8988T (cell line): ENCODE measurements around the gene CALN1.
"Not testable (repeated sequence)": the region's sequence is repeated elsewhere in the genome, so short reads cannot be mapped to it uniquely, and the experiment has no call there.

Source experiments
- DNase-seq: peaks from one replicate; pipeline ENCODE4 v3.0.0; 2011

Gene CALN1

DNA sequence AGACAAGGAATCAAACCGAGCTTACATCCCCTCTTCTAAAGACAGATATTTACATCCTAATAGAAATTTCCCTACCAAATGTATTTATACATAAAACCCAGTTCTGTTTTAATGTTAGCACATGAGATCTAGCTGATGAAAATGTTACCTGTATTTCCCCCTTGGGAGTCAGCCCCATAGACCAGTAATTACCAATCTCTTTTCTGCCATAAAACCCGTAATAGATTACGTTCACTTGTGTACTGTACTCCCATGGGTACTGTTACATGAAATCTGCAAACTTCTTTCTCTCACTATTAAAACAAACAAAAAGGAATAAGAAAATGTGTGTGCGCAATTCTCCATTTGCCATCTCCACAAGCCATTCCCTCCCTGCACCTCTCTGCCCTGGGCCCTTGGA is 450.9 kb downstream of the CALN1 start:
- DNase-seq, result no peak

DNA sequence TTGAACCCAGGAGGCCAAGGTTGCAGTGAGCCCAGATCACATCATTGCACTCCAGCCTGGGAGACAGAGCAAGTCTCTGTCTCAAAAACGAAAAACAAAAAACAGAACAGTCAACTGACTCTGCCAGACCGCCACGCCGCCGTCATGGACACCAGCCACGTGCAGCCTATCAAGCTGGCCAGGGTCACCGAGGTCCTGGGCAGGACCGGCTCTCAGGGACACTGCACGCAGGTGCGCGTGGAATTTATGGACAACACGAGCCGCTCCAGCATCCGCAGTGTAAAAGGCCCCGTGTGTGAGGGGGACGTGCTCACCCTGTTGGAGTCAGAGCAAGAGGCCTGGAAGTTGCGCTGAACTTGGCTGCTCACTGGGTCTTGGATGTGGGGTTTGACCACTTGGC is 470.0 kb downstream of the CALN1 start:
- DNase-seq, result no peak

DNA sequence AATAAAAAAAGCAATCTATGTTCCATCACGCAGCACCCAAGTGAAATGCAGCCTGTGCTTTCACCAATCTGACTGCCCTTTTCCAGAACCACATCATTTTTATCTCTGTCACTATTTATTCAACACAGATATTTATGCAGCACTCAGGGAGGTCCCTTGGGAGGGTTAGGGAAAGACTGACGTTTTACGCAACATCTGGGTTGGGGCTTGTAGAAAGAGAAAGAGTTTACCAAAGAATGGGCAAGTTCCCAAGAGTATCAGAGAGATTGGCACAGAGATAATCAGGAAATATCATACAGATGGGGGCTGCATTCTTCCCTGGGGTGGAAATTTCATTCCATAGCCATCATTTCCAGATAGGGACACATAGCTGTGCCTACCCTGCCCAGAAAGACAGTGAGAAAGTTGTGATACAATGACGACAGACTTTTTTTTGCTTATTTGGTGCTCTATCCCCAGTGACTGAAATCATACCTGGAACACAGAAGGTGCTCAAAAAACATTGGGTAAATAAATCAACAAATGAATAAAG is 474.2 kb downstream of the CALN1 start:
- no peak for DNase-seq

DNA sequence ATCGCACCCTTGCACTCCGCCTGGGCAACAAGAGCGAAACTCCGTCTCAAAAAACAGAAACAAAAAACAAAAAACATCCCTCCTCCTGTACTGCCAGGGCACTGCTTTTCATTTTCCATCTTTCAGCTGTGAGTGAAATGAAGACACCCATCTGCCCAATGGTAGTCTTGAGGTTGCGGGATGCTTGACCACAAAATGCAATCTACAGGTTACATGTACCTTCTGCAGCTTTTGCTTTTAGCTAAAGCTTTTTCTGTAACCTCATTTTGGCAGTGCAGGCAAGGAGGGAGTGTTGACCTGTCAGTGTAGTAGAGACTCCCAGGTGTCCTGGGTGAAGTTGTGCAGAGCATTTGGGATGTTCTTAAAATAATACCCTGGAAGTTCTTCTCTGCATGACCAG is 476.5 kb downstream of the CALN1 start:
- no peak for DNase-seq

DNA sequence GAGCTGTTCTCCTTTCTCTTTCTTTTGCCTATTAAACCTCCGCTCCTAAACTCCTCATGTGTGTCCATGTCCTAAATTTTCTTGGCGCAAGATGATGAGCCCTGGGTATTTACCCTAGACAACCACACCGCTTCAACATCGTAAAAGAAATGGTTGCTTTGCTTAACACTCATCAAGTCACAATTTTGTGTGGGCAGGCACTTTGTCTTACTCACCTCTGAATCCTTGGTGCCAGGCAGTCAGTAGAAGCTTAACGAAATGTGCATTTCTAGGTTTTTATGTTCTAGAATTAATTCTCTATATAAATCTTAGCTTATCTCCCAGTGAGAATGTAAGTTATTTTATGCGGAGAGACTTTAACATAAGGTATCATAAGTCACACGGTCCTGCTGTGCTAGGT is 478.7 kb downstream of the CALN1 start:
- DNase-seq, result no peak

DNA sequence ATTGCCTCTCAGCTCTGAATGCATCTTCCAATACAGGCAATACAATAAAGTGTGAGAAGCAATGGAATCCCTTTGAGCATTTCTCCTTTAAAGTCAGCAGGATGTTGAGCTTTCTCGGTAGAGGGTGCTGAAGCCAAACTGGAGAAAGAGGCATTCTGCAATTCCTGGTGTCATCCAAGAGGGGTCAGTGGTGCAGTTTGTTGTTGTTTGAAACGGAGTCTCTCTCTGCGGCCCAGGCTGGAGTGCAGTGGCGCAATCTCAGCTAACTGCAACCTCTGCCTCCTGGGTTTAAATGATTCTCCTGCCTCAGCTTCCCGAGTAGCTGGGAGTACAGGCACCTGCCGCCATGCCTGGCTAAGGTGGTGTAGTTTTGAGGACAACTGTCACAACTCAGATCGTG is 486.5 kb downstream of the CALN1 start:
- no peak for DNase-seq

DNA sequence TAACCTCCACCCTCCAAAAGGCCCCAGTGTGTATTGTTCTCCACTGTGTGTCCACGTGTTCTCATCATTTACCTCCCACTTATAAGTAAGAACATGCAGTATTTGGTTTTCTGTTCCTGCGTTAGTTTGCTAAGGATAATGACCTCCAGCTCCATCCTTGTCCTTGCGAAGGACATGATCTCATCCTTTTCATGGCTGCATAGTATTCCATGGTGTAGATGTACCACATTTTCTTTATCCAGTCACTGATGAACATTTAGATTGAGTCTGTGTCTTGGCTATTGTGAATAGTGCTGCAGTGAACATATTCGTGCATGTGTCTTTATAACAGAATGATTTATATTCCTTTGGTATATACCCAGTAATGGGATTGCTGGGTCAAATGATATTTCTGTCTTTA is 497.9 kb downstream of the CALN1 start:
- DNase-seq, result not testable (repeated sequence)

DNA sequence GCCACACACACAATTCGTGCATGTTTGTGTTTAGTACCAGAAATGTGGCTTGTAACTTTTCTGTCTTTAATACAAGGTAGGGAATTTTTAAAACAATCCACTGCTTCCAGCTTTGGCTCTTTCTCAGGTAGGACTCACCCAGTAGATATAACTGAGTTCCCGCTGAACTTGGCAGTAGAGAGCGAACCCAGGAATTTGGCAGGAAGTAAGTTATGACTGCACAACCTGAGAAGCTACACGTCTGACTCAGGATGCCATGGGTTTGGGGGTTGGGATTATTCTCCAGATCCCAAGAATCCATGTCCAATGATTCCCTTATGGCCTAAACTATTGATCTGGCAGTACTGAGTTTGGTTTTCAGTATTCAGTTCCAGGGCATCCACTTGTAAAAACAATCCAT is 499.7 kb downstream of the CALN1 start:
- no peak for DNase-seq

DNA sequence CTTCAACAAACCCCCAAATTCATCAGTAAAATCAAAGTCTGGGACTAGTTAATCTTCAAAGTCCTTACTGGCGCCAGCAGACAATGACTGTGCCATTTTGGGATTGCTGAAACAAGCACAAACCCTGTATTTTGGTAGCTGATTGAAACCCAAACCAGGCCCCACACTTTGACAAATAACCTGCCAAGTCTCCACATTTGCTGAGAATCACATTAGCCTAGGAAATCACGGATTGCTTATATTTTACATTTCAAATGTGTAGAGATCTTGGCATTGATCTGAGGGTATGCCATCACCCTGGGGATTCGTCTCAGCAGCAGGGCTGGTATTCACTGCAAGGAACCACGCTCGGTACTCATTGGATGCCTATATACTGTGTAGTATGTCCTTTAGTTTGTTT is 501.1 kb downstream of the CALN1 start:
- no peak for DNase-seq

DNA sequence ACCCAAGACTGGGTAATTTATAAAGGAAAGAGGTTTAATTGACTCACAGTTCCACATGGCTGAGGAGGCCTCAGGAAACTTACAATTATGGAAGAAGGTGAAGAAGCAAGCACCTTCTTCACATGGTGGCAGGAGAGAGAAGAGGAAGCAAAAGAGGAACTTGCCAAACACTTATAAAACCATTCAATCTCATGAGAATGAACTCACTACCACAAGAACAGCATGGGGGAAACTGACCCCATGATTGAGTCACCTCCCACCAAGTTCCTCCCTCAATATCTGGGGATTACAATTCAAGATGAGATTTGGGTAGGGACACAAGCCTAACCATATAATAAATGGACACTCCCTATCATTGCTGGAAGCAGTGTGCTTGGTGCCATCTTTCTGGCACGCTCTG is 506.3 kb downstream of the CALN1 start:
- no peak for DNase-seq

DNA sequence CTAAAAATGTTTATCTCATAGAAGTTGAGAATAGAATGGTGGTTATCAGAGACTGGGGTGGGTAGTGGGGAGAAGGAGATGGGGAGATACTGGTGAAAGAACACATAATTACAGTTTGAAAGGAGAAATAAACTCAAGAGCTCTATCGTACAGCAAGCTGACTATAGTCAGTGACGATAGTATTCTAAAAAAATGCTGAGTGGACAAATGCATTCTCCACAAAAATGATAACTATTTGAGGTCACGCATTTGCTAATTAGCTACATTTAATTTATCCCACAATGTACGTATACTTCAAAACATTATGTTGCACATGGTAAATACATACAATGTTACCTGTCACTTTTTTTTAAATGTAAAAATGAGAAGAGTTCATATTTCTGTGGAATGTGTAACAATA is 507.7 kb downstream of the CALN1 start:
- DNase-seq, result no peak

DNA sequence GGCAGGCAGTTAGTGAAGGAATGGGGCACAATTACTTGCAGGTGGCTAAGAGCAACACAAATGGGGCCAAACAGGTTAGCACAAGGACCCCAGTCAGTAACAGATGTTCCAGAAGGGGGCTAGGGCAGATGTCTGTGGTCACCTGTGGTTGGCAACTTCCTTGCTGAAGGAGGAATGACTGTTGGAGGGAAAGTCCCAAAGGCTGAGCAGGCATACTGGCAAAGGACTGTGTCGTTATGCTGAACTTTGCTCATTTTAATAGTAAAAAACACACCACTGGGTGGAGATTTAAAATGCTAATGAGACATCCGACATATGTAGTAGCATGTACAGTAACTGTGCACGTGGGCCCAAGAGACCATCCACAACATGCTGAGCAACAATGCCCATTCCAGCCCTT is 511.6 kb downstream of the CALN1 start:
- no peak for DNase-seq

DNA sequence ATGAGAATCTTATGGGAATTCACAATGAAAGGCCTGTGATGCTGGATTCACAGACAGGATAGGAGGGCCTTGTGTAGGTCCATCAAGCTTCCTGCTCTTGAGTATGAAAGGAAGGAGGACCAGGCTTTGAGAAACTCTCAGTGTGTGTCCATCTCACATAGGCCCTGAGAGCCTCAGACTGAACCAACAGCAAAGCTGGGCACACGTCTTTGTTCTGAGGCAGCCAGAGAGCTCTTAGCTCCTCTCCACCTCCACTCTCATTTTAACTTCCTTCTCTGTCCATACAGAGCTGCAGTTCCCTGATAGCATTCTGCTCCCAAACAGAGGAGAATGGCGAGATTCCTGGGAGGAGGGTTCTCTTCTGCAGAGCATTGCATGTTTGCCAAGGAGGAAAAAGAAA is 515.6 kb downstream of the CALN1 start:
- no peak for DNase-seq

DNA sequence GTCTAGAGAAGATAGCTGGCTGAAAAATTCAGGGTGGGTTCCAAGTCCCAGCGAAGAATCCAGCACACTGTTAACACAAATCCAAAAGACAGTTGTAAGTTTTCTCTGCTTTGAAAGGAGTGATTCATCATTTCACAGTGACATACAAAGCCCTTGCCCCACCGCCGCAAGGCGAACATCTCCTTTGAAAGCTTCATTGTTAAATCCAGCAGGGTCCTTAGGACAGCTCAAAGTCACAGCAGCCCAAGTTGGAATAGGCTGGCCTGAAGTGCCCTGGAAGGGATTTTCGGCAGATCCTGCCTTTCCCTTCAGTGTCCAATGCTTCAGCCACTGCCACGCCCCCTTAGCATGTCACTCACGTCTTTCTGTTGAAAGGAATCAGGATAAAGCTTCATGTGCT is 526.1 kb downstream of the CALN1 start:
- DNase-seq, result no peak

DNA sequence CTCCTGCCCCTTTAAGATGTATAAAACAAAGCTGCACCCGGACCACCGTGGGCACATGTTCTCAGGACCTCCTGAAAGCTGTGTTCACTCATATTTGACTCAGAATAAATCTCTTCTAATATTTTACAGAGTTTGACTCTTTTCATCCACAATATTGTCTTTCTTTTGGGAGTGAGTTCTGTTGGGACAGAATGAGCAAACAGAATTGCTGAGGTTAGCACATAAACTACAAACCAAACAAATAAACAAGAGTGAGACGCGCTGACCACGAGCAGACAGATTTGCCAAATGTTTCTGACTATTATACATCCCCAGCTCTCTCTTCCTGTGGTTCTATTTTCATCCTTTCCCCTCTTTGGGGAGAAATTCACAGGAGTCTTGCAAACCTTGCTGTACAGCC is 526.7 kb downstream of the CALN1 start:
- no peak for DNase-seq

DNA sequence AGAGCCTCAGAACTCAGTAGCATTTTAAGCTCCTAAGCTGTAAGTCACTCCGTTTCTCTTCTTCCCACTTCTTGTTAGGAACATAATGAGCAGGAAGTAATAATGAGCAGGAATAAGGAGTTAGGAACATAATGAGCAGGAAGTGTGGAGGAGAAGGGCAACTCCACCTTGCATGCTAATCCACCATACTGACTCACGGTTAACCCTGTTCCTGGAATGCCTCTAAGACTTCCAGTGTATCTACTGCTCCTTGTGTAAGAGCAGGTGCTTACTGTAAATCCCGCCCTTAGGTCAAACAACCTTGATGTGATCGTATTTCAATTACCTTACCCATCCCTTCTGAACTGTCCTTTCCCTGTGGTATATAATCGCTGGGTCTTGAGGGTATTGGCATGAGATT is 528.7 kb downstream of the CALN1 start:
- DNase-seq, result no peak

DNA sequence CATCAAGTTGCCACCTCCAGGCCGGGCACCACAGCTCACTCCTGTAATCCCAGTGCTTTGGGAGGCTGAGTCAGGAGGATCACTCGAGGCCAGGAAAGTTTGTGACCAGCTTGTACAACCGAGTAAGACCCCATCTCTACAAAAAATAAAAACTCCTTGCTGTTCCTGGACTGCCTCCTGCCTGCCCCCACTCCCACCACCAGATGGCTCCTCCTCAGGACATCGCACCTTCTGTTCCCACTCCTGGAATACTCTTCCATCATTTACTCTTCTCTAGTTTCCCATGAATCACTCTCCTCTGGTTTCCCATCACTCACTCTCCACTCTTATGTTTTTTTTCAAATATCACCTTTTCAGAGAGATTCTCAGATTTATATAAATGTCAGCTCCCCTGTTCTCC is 540.7 kb downstream of the CALN1 start:
- DNase-seq, result no peak

DNA sequence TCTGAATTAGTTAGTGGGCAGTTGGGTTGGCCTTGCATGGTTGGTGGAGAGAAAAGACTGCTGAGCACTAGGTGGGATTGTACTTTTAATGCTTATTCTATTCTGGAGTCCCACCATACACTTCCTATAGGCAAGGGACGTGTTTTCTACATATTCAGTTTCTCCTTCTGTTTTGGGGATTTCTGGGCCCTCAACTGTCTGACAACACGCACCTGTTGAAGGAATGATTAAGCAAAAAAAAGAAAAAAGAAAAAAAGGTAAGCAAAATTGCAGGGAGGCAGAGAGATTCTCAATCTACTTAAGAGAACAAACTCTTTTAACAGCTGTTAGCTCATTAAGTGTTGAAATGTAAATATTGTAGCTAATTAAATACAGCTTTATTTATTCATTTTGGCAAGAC is 541.3 kb downstream of the CALN1 start:
- no peak for DNase-seq

DNA sequence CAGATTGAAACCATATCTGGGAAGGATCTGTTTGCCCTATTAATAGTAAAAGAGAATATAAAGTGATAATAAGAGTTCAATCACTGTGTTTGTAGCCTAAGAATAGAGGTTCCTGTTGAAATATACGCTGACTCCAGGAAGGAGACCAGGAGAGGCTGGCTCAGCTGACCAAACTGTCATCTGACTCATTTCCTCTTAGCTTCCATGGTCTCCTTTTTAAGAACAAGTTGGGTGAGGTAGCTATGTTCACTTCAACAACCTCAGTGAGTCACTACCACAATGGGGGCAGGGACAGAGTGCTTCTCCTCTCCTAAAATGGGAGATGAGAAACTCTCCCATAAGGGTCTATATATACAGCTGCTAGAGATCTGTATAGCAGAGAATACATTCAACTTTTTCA is 543.3 kb downstream of the CALN1 start:
- no peak for DNase-seq

DNA sequence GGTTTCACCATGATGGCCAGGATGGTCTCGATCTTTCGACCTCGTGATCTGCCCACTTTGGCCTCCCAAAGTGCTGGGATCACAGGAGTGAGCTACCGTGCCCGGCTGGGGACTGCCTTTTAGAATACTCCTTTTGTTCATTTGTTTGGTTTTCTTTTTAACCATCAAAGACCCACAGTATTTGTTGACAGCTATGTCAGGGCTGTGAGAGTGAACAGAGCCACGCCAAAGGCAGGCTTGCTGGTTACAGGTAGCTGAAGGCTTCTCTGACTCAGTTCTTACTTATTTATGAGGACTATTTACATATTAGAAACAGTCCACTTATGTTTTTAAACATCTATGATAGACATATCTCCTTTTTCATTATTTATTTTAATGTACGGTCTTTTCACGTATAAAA is 544.5 kb downstream of the CALN1 start:
- DNase-seq, result no peak

DNA sequence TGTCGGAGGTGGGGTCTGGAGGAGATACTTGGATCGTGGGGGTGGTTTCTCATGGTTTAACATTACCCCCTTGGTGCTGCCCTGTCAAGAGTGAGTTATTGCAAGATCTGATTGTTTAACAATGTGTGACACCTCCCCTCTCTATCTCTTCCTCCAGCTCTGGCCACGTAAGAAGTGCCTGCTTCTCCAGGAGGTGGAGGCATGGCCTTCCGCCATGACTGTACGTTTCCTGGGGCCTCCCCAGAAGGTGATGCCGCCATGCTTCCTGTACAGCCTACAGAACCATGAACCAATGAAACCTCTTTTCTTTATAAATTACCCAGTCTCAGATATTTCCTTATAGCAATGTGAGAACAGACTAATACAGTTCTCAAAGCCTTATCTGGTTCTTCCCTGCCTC is 547.0 kb downstream of the CALN1 start:
- no peak for DNase-seq

DNA sequence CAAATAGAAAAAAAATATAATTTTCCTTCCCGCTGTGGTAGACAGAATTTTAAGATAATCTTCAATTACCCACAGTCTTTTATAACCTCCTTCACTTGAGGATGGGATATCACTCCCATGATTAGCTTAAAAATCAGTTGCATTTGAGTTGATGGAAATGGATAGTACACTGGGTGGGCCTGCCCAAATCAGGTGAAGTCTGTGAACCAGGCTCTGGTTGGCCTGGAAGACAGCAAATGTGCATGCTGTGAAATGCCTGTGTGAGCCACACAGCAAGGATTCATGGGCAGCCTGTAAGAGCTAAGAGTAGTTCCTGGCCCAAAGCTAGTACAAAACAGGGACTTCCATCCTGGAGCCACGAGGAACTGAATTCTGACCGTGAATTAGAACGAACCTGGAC is 548.0 kb downstream of the CALN1 start:
- no peak for DNase-seq

DNA sequence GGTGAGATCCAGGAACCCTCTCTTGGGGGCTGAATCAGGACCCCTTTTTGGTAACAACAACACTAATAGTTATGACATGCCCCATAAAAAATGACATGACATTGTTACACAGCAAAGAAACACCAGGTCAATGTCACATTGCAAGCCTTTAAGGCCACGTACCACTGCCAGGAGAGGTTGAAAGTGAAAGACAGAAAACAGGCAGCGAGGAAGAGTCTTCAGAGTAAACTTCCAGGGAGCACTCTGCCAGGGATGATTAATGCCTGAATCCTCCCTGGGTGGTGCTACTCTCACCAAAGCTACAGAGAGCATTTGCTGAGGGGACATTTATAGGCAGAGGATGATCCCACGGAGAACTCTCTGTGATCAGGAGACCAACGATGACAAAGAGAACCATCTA is 551.6 kb downstream of the CALN1 start:
- no peak for DNase-seq

DNA sequence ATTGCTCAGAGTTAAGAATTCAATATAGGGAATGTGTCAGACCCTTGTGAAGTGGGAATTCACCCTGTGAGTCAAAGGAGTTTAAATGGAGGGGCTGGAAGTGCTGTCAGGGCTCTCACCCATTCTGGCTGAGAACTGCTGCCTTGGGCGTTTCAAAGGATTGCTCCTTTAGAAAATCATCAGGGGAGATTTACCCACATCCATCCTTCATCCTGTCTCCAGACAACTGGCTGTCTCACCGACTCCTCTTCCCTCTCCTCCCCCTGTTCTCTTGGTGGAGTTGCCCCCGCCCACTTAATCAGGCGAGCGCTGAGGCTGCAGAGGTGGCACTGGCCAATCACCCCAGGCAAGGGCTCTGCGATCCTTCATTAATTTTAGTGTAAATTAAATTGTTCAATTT is 554.8 kb downstream of the CALN1 start:
- no peak for DNase-seq

DNA sequence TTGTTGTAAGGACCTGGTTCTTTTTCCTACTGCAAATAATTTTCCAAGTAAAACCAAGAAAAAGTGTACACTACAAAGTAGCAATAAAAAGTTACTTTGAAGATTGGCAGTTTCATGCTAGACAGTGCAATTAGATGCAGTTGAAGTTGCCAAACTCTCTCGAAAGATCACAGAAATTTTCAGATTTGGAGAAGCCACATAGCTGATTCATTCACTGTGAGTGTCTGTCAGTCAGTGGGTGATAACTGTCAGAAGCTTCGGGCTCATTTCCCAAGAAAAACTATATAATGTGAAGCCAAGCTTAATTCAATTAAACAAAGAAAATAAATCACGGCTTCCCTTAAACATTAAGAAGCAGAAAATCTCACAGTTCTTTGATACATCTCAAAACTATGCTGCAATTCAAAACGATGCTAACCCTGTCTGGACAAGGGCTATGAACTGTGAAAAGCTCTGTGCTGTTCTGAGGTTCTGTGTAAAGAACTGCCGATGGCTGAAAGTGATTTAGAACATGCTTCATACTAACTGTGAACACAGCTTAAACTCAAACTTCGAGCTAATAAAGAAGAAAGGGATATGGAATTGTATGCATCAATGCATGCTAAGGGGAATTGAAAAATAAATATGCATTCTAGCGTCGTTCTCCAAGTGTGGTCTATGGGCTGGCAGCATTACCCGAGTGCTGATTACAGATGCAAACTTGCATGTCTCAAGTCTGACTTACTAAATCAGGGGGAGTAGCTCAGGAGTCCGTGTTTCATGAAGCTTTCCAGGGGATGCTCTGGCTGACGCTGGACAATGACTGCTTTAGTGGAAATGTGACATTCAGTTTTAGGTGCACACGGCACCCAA is 557.4 kb downstream of the CALN1 start:
- no peak for DNase-seq
